HG03469 (cell line): ENCODE data around the gene CNTNAP4.
A peak's percentile ranks its signal among the peaks of the same experiment; 100 is the strongest.

Experiments
- ATAC-seq: cut with Tn5 transposase; IDR thresholded peaks from one replicate; pipeline ENCODE4 v1.9.1; 2021; ENCODE audit warnings: mild to moderate bottlenecking, moderate library complexity, moderate number of reproducible peaks; ENCODE audit not compliant: unreplicated experiment

CNTNAP4 gene

GRCh38 chr16:76574651-76575050, 297.4 kb downstream of the CNTNAP4 start:
- ATAC-seq = no peak

- no peak for ATAC-seq
These were observed 299.3 kb downstream of the CNTNAP4 start for GRCh38 chr16:76576526-76576925.

- peak; percentile 71 for ATAC-seq
These were observed 299.8 kb downstream of the CNTNAP4 start for GRCh38 chr16:76577003-76577402.

- no peak for ATAC-seq
These were observed 302.2 kb downstream of the CNTNAP4 start for GRCh38 chr16:76579277-76579922.

GRCh38 chr16:76583466-76583865, 306.3 kb downstream of the CNTNAP4 start:
- no peak for ATAC-seq

GRCh38 chr16:76583945-76584344, 306.7 kb downstream of the CNTNAP4 start:
- no peak for ATAC-seq

- ATAC-seq = no peak
These were observed 321.3 kb downstream of the CNTNAP4 start for GRCh38 chr16:76598498-76598897.

- ATAC-seq = no peak
These were observed 330.1 kb downstream of the CNTNAP4 start for GRCh38 chr16:76607317-76607716.
